Stromal cell of bone marrow (primary cell): Measurements from ENCODE around the gene PRPSAP1.
A peak's percentile ranks its signal among the peaks of the same experiment; 100 is the strongest.
"Not testable (repeated sequence)": the region's sequence is repeated elsewhere in the genome, so short reads cannot be mapped to it uniquely, and the experiment has no call there.

ENCODE experiments used
- DNase-seq: peaks from one replicate; pipeline ENCODE4 v3.0.0-alpha.2; 2012; ENCODE audit warnings: low read depth

Gene PRPSAP1

DNA sequence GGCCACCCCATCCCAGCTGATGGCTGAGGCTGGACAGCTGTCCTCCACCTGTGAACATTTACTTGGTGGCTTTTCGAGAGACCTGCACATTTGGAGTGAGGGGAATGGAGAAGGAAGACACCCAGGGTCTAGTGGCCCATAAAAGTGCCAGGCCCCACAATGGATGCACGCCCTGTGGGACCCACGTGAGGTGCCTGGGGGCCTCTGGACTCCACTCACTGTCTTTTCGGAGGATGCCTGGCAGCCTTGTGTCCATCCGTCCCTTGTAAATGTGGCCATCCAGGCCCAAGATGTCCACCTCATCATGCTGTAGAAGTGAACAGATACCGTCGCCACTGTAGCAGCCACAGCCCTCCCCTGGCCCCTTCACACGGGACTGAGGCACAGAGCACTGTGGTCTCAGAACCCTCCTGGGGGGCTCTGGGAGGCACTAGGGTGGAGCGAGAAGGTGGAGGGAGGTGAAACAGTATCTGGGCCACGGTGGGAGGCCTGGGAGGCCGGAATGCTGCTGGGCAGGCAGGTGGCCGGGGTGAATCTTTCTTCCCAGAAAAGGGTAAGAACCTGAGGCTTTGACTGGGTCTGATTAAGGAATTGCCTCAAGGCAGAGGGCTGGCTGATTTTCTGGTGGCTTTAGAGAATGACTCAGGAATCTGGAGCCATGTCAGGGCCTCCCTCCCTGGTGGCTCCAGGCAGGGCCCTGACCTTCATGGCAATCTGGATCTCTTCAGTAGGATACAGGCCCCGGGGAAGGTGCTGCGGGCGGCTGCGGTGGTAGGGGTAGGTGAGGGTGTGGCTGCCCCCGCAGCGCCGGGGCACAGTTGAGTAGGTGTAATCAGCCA, 77.0 kb downstream of the PRPSAP1 start:
- peak; percentile 16 for DNase-seq

DNA sequence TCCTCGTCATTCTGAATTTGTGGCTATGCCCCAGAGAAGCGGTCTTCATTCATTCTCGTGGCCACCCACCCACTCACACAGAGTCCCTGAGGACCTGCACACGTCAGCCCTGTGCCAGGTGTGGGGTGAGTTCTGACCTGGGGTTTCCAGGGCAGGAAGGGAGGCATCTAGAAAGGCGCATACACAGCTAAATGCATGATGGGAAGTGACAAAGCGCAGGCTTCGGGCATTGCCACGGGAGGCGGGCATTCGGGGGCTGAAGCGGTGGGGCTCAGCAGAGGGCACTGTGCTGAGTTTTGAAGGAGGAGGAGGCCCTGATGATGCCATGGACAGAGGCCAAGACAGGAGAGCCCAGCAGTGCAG, 77.7 kb downstream of the PRPSAP1 start:
- DNase-seq: no peak

DNA sequence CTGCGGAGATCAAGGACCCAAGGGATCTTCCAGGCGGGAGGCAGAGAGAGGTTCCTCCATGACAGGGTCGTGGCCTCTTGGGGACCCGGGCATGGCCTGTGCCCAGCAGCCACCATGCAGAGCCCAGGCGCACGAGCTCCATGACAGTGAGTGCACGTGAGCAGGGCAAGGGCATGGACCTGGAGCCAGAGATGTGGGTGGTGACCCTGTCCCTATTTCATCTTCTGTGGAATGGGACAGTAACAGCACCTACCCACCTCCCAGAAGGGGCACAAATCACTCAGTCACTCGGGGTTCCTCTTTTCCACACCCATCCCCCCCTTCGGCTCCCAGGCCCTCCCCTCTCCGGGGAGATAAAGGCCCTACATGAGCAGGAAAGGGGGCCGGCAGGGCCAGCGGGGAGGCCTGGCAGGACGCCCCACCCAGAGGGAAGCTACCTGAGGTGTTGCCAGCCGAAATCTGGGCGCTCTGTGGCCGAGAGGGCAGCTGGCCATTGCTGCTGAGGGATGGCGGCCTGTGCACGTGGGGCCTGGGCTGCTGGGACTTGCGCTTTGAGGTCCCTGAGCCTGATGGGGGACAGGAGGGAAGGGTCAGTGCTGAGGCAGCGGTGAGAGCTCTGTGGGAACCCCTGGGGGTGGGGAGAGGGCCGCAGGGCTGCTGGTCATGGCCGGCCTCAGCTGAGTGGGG, 78.2 kb downstream of the PRPSAP1 start:
- no peak for DNase-seq

DNA sequence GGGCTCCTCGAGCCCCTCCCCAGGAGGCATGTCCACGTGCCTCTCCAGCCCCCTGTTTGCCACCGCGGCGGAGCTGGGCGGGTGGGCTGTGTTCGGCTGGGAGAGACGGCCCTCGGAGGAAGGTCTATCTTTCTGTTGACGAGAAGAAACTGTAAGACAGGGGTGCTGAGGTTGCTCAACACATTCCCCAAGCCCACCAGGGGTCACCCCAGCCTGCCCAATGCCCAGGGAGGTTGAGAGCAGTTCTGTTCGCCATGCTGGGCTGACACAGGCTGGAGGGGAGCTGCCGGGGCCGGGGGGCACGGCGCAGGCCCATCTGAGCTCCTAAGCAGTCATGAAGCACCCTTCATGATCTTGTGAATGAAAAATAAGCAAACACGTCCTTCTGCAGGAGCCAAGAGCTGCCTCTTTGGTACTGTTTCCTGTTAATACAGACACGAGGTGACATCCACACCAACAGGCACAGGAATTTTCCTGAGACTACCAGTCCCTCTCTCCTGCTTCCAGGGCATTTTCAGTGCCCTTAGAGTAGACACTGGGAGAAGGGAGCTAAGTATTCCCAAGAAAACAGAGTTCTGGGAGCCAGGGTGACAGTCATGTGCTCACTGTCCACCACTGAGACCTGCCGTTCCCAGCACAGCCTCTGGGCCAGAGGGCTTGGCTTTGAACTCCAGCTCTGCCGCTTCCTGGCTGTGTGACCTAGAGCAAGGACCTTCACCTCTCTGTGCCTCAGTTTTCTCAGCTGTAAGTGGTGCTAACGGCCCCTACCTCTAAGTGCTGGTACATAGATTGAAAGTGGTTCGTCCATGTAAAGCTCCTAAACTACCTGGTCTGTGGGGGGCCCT, 79.4 kb downstream of the PRPSAP1 start:
- no peak for DNase-seq

DNA sequence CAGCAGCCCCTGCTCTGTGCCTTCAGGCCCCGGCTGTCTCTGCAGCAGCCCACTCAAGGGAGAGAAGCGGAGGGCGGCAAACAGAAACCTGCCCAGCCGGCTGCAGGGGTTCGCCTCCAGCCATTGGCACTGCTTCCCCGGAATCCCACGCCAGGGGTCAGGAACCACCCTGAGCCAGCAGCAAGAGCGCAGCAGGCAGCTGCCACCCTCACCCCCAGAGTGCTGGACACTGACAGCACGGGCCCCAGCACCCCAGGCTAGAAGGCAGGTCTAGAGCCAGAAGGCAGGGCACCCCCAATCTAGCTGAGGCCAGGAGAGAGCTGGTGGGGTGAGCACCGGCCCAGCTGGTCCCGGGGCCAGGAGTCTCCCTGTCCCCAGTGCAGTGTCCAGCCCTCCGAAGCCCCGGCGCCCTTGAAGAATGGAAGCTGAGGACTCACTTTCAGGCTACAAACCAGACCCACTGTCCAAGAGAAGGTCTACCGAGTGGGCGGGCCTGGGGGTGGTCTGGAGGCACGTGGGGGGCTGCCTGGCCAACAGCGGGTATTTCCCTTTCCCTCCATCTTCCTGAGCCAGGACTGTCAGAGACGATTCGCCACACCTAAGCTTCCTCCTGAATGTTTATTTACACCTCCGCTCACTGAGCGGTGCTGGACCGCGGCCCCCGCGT, 80.1 kb downstream of the PRPSAP1 start:
- DNase-seq: no peak

DNA sequence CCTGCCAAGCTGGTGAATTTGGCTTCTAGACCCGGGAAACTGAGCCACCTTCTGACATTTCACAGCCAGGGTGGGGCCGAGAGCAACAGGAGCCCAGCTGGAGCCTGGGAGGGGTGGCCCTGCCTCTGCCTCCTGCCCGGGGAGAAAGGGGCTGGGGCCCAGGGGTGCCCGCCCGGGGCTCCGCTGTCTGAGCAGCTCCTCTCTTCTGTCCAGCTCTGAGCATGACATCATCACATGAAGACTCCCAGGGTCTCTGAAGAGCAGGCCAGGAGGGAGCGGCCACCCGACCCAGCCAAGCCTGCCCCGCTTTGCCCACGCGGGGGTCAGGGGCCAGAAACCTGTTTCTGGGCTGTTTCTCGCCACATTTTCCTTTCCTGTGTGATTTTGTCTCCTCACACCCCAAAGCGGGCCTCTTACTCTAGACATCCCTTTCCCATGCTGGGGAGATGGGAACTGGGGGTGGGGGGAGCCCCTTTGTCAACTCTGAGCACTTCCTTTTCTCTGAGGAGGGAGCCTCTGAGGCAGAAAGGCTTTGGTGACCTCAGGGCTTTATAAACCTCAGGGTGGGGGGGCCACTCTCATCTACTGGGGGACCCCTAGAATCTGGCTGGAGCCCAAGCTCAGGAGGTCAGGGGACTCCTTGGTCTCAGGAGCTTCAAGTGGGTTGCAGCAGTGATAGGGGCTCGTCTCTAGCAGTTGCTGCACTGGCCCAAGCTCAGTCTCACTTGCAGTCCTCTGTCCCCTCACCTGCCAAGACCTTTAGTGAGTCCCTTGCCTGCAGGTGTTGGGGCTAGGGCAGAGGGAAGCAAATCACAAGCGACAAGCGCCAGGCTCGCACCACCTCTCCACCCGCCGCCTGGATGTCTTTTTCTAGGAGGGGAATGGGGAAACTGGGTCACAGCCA, 80.9 kb downstream of the PRPSAP1 start:
- DNase-seq: no peak

DNA sequence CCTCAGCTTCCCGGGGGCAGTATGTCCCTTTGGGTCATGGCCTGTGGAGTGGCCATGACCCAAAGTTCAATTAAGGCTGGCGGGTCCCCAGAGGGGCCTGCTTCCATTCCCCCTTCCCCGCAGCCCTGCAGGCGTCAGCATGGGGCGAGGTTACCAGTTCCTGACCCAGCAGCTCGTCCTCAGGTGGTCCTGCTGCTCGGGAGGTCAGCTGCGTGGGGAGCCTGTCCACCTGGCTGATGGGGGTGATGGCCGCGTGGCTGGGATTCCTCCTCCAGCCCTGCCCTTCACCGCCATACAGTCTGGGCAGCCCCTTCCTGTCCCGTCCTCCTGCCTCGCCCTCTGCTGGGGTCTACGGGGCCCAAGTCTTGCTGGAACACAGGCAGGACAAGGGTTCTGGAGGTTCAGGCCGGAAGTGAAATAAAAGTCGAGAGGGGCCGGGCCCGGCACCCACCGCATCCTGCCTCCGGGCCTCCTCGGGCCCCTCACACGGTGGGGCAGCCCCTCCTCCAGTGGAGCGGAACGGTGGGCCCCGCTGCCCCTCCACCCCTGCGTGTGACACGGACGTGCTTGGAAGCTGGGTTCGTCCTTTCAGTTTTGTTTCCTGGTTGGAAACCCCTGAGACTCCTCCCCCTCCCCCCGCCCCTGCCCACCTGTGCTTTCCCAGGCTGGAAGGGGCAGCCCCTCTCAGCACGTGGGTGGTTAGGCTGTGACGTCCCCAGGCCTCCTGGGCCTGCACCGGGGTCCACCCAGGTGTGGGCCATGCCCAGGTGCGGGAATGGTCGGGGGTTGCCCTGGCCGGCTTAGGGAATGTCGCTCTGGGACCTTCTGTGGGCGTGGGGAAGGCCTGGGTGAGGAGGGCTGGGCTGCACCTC, 81.8 kb downstream of the PRPSAP1 start:
- no peak for DNase-seq

DNA sequence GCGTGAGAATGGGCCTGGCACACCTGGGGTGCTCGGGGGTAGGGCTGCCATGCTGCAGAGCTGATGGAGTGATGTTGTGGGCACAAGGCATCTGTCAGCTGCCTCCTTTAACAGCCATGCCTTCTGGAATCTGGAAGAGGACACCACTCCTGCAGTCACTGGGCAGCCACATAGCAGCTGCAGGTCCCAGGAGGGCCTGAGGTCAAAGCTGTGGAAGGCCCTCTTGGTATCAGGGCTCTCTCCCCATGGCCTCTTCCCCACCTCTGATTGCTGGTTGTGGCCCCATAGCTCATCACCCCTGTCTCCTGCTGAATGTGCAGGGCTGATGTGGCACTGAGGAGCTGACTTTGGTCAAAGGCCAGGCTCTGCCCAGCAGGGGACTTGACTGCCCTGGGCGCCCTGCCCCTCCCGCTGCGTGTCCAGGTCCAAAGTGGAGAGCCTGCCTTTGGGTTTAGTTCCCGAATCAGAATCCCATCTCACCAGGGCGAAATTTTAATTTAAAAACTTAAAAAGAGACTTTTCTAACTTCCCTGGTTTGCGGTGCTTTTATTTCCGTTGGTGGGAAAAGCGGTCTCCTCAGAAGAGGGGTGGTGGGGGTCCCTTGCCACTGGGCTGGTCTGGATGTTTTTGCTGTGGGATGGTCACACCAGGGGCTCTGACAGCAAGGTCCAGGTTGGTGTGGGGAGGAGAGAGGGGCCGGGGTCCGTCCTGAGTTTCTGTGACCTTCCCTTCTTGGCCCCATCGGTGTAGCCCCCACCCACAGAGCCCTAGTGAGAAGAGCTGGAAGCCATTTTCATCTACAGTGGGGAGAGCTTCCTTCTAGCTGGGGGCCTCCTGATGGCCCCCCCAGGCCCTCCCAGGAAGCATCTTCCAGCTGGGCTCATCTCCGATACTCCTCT, 82.7 kb downstream of the PRPSAP1 start:
- DNase-seq: no peak

DNA sequence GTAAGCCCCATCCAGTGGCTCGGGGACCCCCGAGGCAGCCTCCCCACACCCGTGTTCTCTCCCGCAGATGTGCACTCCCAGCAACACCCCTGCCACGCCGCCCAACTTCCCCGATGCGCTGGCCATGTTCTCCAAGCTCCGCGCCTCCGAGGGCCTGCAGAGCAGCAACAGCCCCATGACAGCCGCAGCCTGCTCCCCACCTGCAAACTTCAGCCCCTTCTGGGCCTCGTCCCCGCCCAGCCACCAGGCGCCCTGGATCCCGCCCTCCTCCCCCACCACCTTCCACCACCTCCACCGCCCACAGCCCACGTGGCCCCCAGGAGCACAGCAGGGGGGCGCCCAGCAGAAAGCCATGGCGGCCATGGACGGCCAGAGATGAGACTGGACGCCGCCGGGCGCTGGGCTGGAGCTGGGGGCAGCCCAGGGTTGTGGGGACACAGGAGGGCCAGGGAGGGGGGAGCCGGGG, 83.6 kb downstream of the PRPSAP1 start:
- DNase-seq: no peak

DNA sequence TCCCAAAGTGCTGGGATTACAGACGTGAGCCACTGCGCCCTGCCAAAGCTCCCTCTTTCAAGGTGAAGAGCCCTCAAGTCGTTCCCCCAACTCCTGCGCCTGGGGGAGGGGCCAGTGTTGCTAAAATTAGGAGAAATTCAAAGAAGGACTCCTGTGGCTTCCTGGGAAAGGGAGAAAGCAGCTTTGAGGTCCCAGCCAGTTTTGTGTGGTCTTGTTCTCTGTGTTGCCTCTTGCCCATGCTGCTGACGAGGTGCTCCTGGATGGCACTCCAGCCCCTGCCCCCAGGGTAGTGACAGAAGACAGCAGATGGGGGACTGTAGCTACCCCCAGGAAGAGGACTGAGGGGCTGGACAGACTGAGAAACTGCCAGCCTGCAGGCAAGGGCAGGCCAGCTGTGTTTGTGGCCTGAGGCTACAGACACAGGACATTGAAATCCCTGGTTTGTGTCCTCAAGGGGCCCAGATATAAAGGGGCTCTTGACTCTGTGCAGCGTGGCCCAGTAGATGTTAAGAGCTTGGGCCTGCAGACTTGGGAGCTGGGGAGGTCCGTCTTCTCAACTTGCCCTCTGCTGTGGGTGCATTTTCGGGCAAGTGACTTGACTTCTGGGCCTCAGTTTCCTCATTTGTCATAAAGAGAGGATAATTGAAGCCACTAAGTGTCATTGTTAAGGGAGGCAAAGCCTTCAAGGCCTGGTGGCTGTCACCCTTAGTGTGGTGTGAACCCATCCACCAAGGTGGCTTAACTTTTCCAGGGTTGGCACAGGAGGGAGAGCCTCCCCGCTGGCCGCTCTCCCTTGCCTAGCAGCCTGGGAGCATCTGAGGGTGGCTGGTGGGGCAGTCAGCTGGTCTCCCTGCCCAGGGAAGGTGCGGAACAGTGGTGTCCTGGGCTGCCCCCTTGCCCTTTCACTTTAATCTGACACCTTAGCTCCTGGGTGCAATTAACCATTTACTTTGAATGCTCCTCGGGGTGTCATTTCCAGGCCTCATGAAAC, 84.4 kb downstream of the PRPSAP1 start:
- no peak for DNase-seq

DNA sequence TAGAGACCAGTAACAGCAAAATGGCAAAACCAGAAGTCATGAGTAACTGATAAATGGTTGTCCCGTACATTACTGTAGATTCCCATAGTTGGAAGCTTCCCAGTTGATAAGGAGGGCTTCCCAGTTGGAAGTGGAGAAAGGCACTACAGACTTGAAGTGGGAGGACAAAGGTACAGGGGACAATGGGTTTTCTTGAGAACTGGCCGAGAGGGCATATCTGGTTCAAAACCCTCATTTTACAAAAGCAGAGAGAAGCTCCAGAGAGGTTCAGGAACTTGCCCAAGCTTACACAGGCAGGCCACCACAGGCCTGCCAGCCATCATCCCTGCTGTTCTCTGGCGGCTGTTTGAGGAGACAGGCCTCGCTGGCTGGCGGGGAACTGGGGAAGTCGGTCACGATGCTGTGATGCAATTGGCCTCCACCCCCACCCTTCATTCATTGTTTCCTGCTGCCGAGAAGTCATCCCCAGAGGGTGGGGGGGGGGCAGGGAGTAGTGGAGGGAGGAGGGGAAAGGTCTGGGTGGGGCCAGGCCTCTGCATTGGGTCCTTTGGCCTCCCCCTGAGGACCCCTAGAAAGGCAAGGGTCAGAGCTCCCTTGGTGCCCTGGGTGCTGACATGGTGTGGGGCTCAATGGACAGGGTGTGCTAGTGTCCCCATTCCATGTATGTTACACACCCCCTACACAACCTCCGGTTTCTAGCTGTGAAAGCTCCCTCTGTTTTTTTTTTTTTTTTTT, 85.5 kb downstream of the PRPSAP1 start:
- DNase-seq: peak; percentile 74

DNA sequence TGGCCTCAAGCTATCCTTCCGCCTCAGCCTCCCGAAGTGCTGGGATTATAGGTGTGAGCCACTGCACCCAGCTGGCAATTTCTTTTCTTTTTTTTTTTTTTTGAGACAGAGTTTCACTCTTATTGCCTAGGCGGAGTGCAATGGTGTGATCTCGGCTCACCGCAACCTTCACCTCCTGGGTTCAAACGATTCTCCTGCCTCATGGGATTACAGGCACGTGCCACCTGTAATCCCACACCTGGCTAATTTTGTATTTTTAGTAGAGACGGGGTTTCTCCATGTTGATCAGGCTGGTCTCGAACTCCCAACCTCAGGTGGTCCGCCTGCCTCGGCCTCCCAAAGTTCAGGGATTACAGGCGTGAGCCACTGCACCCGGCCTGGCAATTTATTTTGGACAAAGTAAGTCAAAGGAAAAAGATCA, 86.1 kb downstream of the PRPSAP1 start:
- DNase-seq: not testable (repeated sequence)

DNA sequence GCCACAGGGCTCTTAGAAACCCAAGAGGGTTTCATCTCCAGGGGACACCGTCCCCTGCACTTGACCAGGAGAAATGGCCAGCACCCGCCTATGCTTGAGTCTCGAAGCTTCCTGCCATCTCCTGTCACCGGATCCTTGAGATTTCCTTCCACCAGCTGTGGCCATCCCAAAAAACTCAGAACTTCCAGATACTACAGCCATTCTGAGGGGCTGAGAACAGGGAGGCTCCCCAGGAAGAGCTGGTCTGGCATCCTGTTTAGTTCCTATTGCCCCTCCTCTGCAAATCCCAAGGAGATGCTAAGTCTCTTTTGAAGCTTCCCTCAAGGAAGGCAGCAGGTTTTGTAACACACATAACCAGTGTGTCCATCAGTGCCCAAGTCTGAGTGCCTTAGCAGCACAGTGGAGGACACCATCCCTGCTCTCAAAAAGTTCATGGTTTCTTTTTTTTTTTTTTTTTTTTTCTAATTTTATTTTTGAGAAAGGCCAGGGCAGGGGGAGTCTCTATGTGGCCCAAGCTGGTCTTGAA, 86.6 kb downstream of the PRPSAP1 start:
- no peak for DNase-seq

DNA sequence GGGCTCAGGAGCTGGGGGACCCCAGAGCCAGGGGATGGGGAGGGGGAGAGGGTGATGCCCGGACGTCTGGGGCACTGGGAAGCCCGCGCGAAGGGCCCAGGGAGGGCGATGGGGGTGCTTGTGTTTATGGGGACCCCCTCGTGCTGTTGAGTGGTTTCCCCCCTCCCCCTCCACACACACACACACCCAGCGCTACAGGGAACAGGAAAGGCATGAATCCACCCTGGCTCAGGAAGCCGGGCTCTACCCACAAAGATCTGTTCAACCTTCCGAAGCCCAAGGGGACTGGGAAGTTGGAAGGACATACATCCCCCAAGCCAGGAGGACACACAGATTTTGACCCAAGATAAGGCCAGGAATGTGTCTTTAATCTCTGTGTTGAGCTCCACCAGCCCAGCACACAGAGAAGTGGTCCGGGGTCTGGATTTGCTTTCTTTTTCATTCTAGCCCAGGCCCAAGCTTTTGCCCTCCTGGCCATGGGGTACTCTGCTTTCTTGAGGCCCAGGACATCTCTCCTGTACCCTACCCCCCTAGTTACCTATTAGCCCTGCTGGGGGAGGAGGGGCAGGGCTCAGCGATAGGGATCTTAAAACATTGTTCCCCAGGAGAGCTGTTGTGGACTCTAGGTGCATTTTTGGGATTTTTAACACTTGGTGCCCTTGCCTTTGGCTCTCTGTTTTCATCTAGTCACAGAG, 87.3 kb downstream of the PRPSAP1 start:
- no peak for DNase-seq

DNA sequence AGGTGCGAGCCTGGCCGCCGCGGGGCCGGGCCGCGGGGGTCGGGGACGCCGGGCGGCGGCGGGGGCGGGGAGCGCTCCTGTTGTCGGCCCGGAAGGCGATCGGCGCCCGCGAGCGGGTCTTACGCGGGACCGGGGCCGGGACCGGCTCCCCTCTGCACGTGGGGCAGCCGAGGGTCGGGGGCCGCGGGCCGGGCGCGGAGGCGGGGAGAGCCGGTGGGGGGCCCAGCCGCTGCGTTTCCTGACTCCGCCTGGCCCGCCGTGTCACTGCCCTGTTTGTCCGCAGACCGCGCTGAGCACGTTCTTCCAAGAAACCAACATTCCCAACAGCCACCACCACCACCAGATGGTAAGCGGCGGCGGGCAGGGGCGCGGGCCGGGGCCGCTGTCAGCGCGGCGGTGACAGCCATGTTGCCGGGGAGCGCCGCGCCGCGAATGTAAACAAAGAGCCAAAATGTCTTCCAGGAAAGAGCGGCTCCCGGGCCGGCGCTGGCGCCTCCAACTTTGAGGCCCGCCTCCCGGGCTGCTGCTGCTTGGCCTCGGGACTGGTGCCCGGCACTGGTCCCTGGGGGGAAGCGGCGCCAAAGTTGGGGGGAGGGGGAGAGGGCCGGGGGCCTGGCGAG, 88.0 kb downstream of the PRPSAP1 start:
- DNase-seq: no peak
